Measurements from ENCODE around the gene HOXA4. TPM values are rescaled to one million over a fixed set of nuclear protein-coding genes. Genes with fewer than 3 reads are reported as not detected.

The HOXA4 gene
- total RNA-seq, 4 donors from 2014 or later, result 1.3 to 2.9 (median 2.0) TPM

GRCh38 chr7:27101957-27102580 is 28.5 kb downstream of the HOXA4 start:
- H3K4me3 ChIP-seq (ENCODE audit: low read depth, poor library complexity, severe bottlenecking), result no peak overlapping the region
- no peak for TF ChIP-seq POLR2A (IDR thresholded peaks at IDR 0.05)
- TF ChIP-seq, protein P1, sequence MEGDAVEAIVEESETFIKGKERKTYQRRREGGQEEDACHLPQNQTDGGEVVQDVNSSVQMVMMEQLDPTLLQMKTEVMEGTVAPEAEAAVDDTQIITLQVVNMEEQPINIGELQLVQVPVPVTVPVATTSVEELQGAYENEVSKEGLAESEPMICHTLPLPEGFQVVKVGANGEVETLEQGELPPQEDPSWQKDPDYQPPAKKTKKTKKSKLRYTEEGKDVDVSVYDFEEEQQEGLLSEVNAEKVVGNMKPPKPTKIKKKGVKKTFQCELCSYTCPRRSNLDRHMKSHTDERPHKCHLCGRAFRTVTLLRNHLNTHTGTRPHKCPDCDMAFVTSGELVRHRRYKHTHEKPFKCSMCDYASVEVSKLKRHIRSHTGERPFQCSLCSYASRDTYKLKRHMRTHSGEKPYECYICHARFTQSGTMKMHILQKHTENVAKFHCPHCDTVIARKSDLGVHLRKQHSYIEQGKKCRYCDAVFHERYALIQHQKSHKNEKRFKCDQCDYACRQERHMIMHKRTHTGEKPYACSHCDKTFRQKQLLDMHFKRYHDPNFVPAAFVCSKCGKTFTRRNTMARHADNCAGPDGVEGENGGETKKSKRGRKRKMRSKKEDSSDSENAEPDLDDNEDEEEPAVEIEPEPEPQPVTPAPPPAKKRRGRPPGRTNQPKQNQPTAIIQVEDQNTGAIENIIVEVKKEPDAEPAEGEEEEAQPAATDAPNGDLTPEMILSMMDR (IDR thresholded peaks at IDR 0.05), result no peak
- intact Hi-C loops (cut with DNase I; ENCODE audit: low total_unique reads), result no loop called here

GRCh38 chr7:27101171-27101956 is 29.2 kb downstream of the HOXA4 start:
- TF ChIP-seq, protein P1 (IDR thresholded peaks at IDR 0.05), result no peak
- no peak for TF ChIP-seq POLR2A (IDR thresholded peaks at IDR 0.05)
- 70 to 74% methylated on average over 25 of the region's 25 CpGs for WGBS, 2 donors
- DNase-seq (ENCODE audit: low spot score in 2 of 2), result no peak
- H3K4me3 ChIP-seq (ENCODE audit: low read depth, poor library complexity, severe bottlenecking), result no peak overlapping the region
- intact Hi-C loops (cut with DNase I; ENCODE audit: low total_unique reads), result no loop called here

More at GRCh38 chr7:27101957-27102580, 28.5 kb downstream of the HOXA4 start:
- 33 to 39% methylated on average over 38 to 39 of the region's 39 CpGs for WGBS, 2 donors
- DNase-seq (ENCODE audit: low spot score in 2 of 2), result no peak

DNA sequence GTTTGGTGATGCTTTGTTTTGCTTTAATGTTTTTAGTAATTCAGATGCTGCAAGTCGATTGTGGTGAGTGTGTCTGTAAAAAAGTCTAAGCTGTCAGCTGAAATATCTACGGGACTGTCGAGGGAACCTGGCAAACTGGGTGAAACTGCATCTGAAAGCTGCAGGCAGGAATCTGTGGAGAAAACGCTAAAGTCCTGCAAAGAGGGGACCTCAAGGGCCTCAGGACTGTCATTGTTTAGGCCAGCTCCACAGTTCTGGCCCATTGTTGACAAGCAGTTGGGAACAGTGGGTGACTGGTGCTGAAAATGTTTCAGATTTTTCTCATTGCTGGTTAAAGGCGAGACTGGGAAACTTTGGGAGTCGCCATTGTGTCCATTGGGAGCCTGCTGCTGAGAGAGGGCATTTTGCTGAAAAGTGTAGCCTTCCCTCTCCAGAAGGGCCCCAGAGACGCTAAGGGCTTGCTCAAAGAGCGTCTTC is 29.8 kb downstream of the HOXA4 start:
- no peak for DNase-seq (ENCODE audit: low spot score in 2 of 2)
- no peak overlapping the region for H3K4me3 ChIP-seq (ENCODE audit: low read depth, poor library complexity, severe bottlenecking)
- 78 to 79% methylated on average over 8 of the region's 8 CpGs for WGBS, 2 donors
- intact Hi-C loops (cut with DNase I; ENCODE audit: low total_unique reads), result no loop called here
- TF ChIP-seq POLR2A (IDR thresholded peaks at IDR 0.05), result no peak
- TF ChIP-seq, protein P1 (IDR thresholded peaks at IDR 0.05), result no peak

DNA sequence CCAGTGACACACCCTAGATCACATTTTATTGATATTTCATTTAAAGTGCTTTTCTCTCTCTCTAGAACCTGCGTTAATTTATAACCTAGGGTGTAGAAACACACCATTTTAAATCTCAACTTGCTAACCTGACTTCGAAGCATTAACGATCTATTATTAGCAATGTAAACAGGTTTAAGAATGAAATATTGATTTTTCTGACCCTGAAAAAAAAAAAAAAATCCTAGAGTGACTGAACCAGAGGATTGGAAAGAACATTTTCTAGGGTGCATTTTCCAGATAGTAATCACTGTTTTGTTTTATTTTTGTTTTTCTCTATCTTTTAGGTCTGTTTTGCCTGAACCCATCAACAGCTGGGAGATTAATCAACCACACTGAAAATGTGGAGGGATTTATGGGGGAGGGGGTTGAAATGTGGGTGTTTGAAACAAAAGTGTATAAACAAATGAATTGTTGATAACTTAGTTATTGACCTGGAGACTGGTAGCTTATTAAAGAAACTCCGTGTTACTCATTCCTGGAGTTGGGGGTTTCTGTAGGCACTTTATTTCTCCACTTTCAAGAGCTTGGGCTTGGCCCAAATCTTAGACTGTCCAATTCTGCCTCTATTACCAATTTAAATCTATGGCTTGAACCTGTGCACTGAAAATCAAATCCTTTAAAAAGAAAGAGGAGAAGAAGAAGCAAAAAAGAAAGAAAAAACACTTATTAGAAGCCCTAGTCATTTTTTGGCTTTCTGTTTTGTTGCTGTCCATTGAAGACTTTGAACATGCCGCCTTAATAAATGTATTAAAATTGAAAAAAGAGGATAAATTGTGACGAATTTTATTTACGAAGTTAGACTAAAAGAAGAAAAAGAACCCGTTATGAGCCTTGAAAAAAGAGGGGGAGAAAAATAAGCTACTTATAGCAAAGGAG is 30.8 kb downstream of the HOXA4 start:
- intact Hi-C loops (cut with DNase I; ENCODE audit: low total_unique reads), result no loop called here

More for the DNA sequence above, 30.8 kb downstream of the HOXA4 start:
- no peak overlapping the region for H3K4me3 ChIP-seq (ENCODE audit: low read depth, poor library complexity, severe bottlenecking)
- TF ChIP-seq, protein P1 (IDR thresholded peaks at IDR 0.05), result no peak
- TF ChIP-seq POLR2A (IDR thresholded peaks at IDR 0.05), result no peak
- no peak for DNase-seq (ENCODE audit: low spot score in 2 of 2)
- 75 to 85% methylated on average over 8 of the region's 8 CpGs for WGBS, 2 donors
